Stimulated activated CD8-positive, alpha-beta memory T cell treated with anti-CD3 and anti-CD28 coated beads, Interleukin-12 subunit alpha, Interleukin-12 subunit beta, amount 100 ng/mL, for 1 hour (primary cell): ENCODE measurements around the gene SCN9A.

Source experiments
- DNase-seq: peaks from one replicate; pipeline ENCODE4 v3.0.0-alpha.2; 2020; ENCODE audit warnings: low read depth

Gene SCN9A

GRCh38 chr2:166173263-166173662 lies 202.5 kb downstream of the SCN9A start:
- no peak for DNase-seq

- no peak for DNase-seq
Observed at GRCh38 chr2:166171216-166171615, 204.5 kb downstream of the SCN9A start.

DNA sequence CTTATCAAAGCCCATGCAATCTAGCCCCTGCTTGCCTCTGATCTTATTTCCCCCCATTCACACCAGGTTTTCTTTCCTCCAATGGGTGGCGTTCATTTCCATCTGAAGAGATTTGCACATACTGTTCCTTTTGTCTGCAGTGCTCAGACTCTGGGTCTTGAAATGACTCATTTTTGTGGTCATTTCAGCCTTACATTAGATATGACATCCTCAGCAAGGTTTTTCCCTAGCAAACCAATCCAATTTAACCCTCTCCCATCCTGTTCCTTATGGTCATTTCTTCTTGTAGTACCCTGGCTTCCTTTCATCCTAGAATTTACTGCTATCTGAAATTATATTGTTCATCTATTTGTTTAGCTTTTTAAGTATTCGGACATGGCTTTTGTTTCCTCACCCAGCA lies 205.4 kb downstream of the SCN9A start:
- no peak for DNase-seq

DNA sequence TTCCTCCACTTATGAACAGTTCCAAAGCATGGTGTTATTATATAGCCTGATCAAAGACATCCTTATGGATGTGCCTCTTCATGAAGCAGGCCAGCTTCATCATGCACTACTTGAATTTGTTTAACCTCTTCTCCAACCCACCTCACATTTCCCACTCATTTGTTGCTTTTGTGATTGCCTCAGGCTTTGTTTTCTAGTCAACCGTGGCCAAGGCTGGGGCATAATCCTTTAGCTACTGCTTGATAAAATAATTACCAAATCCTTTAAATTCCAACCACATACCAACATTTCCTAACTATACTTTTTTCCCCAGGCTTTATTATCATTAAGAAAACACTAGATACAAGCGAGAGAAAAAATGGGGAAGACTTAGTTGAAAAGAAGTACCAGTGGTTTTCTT lies 208.3 kb downstream of the SCN9A start:
- DNase-seq, result no peak

GRCh38 chr2:166163775-166164174 lies 212.0 kb downstream of the SCN9A start:
- DNase-seq, result no peak

DNA sequence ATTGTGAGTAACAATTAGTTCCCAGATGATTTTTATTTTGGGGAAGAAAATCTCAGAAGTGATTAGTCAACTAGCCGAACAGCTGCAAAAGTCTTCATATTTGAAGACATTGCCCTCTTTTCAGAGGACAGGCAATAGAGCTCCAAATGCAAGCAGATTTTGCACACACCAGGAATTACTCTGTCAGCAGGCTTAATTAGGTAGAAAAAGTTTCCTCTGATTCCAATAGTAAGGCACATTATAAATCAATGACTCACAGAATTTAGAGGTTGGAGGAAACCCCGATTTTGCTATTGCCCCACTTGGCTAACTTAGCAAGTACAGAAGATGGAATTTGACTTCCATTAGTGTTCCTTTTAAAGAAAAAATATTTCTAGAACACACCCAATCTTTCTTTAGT lies 217.2 kb downstream of the SCN9A start:
- no peak for DNase-seq

GRCh38 chr2:166157578-166157977 lies 218.2 kb downstream of the SCN9A start:
- DNase-seq, result no peak

DNA sequence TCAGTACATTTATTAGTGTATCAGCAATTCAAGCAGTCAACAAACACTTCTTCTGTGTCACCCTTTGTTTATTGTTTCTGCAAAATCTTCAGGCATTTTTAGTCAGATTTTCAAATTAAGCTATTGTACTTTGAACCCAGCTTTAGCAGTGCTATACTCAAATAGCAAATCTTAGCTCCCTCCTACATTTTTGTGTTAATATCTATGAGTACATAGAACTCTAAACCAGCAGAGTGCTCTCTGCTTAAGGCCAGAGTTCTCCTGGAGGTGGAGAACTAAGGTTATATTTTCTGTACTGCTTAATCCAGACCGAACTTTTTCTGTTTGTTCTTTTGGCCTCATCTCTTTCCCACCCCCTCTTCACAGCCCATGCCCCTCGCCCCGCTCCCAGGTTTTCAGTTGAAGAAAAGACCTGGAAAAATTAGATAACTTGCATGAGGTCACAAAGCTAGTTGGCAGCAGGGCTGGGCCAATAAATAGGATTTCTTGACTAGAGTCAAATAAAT lies 218.7 kb downstream of the SCN9A start:
- no peak for DNase-seq

DNA sequence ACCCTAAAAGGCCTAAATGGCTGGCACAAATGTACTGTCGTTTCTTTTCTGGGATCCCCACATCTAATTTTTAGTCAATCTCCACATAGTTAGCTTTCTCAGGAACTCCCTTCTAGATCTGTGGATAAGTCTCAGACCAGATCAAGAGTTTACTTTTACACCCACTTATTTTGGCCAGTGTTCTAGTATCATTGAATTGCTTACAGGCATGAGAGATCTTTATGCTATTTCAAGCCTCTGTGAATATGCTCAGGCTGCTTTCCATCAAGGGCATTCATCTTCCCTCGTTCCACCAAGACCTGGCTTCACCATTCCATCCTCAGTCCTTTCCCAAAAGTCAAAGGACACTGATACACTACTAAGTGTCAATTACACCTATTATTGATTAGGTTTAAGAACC lies 220.2 kb downstream of the SCN9A start:
- DNase-seq, result no peak

DNA sequence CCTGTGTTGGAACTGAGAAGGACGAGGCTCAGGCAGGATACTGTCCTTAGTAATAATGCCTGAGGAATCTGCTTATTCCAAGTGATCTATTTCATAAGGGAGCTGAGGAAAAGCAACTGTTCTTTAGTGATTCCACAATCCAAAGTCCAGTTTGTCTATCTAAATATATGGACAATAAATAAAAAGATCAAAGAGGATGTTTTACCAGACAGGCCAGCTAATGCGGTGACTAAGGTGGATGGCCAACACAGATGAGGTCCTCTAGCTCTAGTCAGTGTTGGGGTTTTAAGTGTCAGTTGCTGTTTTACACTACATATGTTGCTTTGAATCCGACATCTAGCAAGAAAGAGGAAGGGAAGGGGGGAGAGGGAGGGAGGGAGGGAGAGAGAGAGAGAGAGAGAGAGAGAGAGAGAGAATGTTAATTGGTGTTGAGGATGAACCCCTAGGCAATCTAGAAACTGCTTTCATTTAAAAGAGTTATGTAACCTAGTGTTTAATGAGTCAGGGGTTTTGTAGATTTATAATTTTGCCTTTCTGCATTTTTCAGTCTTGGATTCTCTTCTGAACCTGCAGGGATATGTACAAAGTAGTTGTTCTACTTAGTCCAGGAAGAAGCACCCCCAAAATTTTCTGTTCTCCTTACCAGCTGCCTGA lies 220.9 kb downstream of the SCN9A start:
- DNase-seq, result no peak

DNA sequence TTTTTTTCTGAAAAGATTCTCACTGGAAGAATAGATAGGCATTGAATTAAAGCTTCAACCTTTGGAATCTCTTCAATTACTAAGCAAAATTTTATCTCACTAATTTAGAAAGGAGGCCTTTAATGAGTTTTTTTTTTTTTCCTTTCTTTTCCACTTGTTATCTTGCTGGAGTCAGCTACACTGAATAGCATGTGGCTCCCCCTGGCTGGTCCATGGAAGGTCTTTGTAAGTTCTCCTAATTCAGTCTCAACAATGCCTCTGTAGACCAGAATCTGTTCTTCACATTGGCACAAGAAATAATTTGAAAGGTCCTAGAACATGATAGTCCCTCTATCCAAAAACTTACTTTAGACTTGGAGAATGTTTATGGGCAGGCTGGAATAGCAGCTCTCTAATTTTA lies 223.7 kb downstream of the SCN9A start:
- DNase-seq, result no peak

DNA sequence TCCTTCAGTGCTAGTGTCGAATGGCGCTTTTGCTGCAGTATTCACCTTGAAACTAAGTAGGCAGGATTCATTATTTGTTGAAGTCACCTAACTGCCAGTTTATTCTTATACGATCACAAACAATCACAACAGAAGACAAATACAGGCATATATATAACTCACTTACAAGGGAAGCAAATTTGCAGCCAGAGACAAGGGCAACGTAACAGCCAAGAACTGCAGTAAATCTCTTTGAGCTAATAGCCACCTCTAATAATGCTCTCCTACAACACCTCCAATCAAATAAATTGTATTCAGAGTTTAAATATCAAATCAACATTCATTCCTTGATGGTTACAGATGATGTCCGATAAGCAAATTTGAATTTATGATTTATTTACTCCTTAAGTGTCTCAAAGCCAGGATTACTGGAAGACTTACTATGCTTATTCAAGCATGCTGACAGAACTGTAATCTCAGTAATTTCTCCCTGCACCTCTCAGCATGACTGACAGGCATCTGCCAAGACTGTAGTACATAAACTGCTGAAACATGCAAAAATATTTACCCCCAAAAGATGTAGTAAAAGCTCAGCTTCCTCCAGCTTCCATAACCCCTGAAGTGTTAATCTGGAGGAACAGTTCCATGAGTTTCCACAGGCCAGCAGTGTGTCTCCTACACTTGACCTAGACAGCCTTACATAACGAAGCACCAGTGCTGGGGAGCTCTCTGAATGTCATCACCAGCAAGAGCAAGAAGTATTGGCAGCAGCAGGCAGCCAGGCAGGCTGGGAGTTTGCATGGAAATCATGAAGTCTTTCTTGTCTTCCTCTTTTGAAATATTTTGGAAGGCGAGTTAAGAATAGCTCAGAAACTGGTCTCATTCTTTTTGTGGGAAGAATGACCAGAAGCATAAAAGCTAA lies 227.0 kb downstream of the SCN9A start:
- no peak for DNase-seq

- no peak for DNase-seq
Observed at GRCh38 chr2:166147883-166148282, 227.9 kb downstream of the SCN9A start.
